NK-92 (cell line): Measurements from ENCODE around the gene ALG14.
"Not testable (repeated sequence)": the region's sequence is repeated elsewhere in the genome, so short reads cannot be mapped to it uniquely, and the experiment has no call there.

ENCODE experiments used
- DNase-seq: peaks from one replicate; lab custom pipeline; 2025; ENCODE audit not compliant: unreplicated experiment; lab: John Stamatoyannopoulos, UW

ALG14 gene

DNA sequence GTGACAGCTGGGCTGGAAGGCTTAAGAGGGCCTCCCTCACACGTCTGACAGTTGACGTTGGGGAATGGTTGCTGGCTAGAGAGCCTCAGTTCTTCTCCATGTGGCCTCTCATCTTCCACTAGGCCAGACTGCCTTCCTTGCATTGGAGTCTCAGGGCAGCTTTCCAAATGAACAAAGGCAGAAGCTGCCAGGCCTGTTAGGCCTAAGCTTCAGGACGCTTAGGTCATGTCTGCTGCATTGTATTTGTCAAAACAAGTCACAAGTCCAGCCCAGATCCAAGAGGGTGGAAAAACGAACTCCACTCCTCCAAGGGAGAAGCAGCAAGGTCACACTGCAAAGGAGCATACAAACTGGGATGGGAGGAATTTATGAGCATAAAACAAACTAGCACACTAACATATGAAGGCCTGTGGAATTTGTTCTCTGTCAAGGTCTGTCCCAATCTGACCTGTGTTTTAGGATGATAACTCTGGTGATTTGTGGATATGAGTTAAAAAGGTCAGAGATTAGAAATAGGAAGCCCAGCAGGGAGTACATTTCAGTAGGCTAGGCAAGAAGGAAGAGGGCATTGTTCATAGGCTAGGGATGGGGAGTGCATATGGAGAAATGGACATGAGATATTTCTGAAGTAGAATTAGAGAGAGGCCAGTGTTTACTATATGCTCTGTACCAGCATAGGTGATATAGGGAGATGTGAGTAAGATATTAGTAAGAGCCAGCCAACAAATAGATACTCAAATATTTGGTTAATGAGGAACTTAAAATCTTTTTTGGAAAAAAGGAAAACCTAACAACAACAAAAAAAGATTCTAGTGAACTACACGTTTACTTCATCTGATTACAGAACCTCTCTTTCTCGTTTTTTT is 116.8 kb downstream of the ALG14 start:
- DNase-seq, result no peak

DNA sequence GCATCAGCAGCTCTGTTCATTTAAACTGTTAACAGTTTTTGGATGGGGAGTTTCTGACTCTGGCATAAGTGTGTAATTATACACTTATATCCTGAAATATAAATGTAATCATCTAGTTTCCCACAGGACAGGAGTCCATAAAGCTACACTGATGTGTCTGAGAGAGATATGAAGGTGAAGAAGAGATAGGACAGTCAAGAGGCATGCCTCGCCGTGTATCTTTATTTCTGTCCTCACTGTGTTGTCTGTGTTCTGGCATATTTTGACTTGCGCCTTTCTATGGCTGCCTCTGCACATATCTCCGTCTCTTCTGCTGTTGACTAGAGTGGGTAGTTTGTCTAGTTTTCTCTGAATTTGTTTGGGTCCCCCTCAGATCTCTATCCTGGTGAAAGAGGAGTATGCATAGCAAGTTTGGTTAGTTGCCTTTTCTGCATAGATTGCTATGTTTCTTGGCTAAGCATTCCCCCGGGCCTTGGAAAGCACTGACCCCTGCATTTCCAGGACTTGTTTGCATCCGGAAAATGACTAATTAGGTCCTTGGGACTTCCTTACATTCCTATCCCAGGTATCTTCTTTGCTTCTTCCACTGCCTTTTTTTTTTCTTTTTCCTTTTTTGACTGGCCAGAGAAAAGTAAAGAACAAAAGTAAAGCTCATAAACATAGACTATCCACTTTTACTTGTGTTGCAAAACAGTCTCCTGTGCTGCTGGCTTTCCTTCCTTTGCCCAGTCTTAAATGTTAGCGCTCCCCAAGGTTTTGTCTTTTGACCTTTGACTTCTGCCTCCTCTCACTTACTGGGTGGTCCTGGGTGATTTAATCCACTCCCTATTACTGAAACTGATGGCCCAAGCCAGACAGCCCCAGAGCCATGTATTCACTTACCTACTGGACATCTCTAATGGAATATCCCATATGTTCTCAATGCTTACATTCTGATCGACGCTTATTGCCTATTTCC is 118.2 kb downstream of the ALG14 start:
- DNase-seq, result no peak

DNA sequence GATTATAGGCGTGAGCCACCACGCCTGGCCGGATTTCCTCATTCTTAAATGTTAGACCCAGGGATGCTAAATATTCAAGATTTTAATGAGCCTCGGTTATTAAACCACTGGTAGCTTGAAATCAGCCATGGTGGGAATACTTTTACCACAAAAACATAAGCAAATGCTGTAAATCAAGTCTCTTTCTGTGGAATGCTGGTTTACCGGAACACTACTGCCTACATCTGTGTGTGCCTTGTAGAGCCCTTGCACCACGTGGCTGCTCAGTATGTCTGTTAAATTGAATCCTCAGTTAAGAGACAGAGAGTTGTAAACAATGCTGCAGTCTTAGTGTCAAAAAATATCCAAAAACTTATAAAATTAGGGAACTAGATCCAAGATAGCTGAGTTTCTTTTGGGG is 119.0 kb downstream of the ALG14 start:
- DNase-seq, result no peak

DNA sequence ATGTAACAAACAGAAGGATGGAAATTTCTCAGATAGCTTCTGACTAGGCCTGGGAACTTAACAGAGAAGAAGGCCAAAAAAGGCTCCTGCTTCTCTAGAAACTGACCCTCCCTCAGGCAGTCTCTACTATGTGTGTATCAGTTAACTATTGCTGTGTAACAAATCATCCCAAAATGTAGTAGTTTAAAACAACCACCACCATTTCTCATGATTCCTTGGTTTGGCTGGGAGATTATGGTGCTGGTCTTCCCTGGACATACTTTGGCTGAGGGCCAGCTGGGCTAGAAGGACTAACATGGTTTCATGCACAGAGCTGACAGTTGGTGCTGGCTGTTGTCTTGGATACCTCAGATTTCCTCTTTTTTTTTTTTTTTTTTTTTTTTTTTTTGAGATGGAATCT is 119.6 kb downstream of the ALG14 start:
- no peak for DNase-seq

- no peak for DNase-seq
Measured at GRCh38 chr1:94952539-94952938, 120.2 kb downstream of the ALG14 start.

- no peak for DNase-seq
Measured at GRCh38 chr1:94951509-94952208, 121.1 kb downstream of the ALG14 start.

DNA sequence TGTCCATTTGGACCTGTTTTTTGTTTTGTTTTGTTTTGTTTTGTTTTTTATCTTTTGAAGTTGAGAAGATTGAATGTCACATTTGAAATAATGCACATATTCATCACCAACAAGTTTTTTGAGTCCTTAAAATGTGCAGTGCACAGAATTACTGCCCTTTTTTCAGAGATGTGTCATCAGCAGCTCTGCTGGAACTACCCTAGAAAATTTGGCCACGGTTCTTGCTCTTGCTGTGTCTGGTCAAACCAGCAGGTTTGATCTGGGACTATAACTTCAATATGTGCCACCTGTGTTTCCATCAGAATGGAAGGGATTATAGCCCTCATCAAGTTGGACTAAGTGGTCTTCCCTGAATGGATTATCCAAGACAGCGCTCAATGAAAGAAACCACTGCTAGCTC is 121.7 kb downstream of the ALG14 start:
- DNase-seq, result no peak

DNA sequence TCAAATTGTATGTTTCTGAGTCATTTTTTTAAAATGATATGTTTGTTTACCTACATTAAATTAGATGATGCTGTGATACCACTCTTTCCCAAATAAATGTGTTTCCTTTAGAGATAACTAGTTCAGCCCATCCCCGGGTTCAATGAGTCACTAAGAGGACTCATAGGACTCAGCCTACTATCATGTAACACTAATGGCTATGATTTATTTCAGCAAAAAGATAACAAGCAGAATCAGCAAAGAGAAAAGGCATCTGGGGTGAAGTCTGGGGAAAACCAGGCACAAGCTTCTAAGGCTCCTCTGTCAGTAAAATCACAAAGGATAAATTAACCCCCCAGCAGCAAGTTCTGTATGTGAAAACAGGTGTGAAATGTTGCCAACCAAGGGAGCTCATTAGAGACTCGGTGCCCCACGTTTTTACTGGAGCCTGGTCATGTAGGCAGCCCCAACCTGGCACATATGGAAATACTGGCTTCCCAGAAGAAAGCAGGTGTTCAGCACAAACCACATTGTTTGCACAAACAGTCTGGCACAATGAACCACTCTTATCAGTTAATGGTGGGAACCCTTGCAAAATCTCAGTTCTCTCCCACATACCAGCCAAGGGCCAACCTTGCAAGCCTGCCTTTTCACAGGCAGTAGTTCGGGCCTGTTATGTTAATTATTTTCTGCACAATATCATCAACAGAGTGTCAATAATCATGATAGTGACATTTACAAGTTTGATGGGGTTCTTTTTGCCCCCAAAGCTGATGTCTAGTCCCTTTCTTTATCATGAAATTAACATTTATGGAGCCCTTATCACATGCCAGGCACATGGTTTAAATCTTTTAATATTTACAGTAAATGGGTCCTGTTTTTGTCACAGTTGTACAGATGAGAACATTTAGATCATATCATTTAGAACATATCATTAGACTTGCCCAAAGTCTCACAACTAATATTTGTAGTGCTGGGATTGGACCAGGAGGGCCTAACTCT is 122.8 kb downstream of the ALG14 start:
- DNase-seq, result no peak

GRCh38 chr1:94947437-94947836 is 125.3 kb downstream of the ALG14 start:
- no peak for DNase-seq

- no peak for DNase-seq
Measured at GRCh38 chr1:94946886-94947285, 125.9 kb downstream of the ALG14 start.

DNA sequence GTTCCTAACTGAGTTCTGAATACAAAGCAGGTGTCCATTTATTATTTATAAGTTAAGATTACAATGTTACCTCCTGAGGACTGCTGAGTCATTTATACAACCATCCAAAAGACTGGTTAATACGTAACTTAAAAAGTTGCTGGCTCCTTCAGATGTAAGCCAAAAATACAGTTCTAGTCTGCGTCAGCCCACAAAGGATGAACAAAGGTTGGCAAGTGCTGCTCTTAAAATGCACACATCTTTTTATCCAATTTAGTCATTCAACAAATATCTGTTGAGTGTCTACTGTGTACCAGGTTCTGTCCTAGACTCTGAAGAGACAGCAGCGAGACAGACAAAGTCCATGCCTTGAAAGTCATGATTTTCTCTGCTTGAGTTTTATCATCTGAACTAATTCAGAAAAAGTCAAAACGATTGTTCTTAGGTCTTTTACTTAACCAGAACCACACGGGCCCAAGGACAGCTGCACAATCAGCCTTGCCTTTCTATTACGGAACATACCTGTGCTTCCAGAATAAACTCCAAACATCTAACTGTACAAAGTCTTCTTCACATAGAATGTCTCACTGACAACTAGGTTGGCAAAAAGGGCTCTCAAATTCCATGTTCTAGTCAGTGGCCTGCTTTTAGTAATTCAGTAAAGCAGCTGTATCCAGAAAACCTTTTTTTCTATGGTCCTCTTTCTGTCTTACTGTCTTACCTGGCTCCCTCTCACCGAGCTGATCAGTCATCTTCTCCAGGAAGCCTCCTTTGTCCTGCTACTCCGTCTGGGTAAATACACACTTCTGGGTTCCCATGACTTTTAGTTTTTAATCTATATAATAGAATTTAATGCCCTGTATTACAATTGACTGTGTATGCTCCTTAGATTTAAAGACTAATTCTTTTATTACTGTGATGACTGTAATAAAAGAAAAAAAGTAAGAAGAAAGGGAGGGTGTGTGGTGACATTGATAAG is 130.3 kb downstream of the ALG14 start:
- DNase-seq, result no peak

GRCh38 chr1:94941480-94941879 is 131.3 kb downstream of the ALG14 start:
- not testable (repeated sequence) for DNase-seq

DNA sequence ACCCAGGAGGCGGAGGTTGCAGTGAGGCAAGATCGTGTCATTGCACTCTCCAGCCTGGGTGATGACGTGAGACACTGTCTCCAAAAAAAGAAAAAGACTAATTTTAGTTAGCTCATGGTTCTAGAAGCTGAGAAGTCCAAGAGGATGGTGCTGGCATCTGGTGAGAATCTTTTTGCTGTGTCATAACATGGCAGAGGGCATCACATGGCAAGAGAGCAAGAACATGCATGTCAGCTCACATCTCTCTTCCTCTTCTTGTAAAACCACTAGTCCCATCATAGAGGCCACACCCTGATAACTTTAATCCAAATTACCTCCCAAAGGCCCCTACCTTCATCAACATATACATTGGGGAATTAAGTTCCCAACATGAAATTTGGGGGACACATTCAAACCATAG is 132.0 kb downstream of the ALG14 start:
- no peak for DNase-seq

DNA sequence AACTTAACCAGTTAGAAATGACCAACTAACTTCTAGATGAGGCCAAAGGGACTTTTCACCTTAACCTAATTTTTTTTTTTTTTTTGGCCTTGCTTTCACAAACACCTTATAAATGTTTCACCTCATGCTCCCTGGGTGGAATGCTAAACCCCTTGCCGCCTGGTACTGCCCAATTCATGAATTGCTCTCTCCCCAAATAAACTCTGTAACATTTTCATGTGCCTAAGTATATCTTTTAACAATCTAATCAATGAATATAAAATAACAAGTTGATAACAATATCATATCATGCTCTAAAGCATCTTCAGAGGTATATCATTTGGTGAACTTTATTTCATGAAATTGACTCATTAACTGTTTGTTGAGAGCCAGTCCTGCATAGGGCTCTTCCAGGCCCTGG is 134.9 kb downstream of the ALG14 start:
- DNase-seq, result no peak

DNA sequence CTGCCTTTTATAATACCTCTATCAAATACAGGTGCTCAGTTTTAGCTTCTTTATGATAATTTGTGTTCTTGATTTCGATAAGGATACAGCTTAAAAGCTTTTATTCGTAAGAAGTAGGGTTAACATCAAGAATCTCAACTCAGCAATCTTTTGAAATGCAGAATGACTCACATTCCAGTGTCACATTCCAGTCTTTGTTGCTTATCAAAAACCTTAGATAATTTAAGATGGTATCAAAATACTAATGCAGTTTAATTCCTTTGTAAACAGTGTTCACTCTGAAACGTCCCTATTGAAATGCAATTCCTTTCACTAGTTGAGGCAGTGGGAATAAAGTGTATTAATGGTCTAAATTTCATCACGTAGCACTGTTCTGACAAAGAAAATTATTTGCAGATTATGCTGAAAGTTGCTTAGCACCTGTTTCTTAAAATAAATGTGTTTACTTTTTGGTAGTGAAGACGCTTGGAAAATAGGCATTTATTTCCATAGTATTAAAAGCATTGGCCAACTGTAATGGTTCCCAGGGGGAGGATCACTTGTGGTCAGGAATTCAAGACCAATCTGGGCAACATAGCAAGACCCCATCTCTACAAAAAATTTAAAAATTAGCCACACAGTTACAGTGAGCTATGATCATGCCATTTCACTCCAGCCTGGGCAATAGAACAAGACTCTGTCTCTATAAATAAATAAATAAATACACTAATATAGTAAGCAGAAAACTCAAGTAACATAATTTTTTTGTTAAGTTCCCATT is 135.7 kb downstream of the ALG14 start:
- no peak for DNase-seq

- no peak for DNase-seq
Measured at GRCh38 chr1:94935476-94935875, 137.3 kb downstream of the ALG14 start.

- DNase-seq, result no peak
Measured at GRCh38 chr1:94935034-94935433, 137.7 kb downstream of the ALG14 start.

DNA sequence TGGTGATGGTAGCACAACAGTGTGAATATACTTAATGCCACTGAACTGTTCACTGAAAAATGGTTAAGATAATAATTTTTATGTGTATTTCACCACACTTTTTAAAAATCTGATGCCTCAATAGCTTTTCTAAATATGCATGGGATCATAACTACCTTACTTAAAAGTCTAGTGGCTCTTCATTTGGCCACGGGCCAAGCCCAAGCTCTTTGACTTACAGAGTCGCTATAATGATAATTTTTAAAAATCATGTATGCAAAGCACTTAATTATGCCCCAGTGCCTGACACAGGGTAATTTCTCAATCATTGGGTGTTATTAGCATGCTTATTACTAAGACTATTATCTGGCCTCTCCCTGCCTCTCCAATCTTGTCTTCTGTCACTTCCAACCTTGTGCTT is 138.2 kb downstream of the ALG14 start:
- DNase-seq, result no peak
